Kidney epithelial cell (primary cell): ENCODE measurements around the gene ANAPC5. TPM values are rescaled to one million over a fixed set of nuclear protein-coding genes. Genes with fewer than 3 reads are reported as not detected.
A peak's percentile ranks its signal among the peaks of the same experiment; 100 is the strongest.

Source experiments
- DNase-seq: peaks from one replicate; pipeline ENCODE4 v3.0.0-alpha.2; 2010; ENCODE audit warnings: low read depth
- H3K27me3 ChIP-seq: 2 replicates; pipeline ENCODE4 v1.6.0; 2011; ENCODE audit warnings: low read length; ENCODE audit not compliant: control insufficient read depth, insufficient read depth
- H3K36me3 ChIP-seq: 2 replicates; pipeline ENCODE4 v1.5.1; 2011; ENCODE audit warnings: low read length; ENCODE audit not compliant: control insufficient read depth, insufficient read depth
- H3K4me3 ChIP-seq: 2 replicates; pipeline ENCODE4 v1.5.1; 2011; ENCODE audit warnings: low read depth, mild to moderate bottlenecking, control low read depth, low read length
- total RNA-seq: library from RNA; depleted of rRNA; stranded (reverse); fragments of >200 nt; gene quantifications from 2 replicates; pipeline ENCODE4 v1.2.3, GENCODE V29; 2015
- TF ChIP-seq, protein P1 (sequence below): IDR thresholded peaks from 2 replicates; pipeline ENCODE4 v1.5.1; 2011; ENCODE audit warnings: mild to moderate bottlenecking, moderate library complexity, low read length, control low read depth, inconsistent platforms; ENCODE audit not compliant: insufficient read depth, poor library complexity, severe bottlenecking

ANAPC5 gene
- 86.2 and 90.8 TPM in 2 replicates for total RNA-seq

GRCh38 chr12:121351820-121352681 is at the start of gene ANAPC5:
TSS of gene ANAPC5 (minus strand) at chr12:121352411. CDS start at chr12:121352340, 71 bp downstream.
- peak; percentile 97 for DNase-seq
- no peaks in the 10 kb centered on the region for H3K27me3 ChIP-seq
- H3K36me3 ChIP-seq, result no peaks in the 10 kb centered on the region
- peak within 1 kb of the TSS; percentile 72 for H3K4me3 ChIP-seq
- TF ChIP-seq, protein P1, sequence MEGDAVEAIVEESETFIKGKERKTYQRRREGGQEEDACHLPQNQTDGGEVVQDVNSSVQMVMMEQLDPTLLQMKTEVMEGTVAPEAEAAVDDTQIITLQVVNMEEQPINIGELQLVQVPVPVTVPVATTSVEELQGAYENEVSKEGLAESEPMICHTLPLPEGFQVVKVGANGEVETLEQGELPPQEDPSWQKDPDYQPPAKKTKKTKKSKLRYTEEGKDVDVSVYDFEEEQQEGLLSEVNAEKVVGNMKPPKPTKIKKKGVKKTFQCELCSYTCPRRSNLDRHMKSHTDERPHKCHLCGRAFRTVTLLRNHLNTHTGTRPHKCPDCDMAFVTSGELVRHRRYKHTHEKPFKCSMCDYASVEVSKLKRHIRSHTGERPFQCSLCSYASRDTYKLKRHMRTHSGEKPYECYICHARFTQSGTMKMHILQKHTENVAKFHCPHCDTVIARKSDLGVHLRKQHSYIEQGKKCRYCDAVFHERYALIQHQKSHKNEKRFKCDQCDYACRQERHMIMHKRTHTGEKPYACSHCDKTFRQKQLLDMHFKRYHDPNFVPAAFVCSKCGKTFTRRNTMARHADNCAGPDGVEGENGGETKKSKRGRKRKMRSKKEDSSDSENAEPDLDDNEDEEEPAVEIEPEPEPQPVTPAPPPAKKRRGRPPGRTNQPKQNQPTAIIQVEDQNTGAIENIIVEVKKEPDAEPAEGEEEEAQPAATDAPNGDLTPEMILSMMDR, result no peak

DNA sequence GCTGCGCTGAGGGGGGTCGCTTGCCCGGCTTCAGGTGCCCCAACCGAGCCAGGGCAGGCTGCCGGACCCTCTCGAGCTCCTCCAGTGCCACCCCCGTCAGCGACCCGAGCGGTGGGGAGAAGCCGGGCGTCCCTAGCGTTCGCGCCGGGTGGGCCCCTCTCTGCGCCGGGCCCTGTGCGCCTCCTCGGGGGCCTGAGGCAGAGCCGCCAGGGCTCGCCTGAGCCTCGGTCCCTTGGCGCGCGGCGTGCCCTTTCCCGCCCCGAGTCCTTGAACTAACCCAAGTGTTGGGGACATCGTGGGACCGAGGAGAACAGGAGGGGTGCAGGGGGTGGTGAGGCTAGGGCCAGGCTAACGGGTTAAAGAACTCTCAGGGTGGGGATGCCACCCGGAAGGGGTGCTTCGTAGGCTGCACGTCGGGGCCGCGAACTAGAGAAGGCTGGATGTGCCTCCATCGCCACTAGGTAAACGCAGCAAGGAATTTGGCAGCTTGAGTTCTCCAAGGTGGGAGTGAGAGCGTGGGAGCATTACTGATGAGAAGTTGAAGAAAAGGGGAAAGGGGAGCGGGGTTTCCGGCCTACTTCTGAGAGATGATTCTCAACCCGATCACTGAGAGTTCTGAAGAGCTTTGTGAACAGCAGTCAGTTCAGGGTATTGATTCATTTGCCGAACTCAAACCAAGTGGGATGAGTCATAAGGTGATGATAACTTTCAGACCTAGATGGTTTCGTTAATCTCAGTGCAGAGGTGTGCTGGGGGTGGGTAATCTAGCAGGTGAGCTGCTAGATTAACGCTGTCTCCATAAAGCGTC is 48.3 kb upstream of the ANAPC5 start:
- Histone ChIP-seq H3K4me3 (peak overlapping the region; percentile 79), H3K36me3 (no peaks in the 10 kb centered on the region), H3K27me3 (no peaks in the 10 kb centered on the region)
- TF ChIP-seq, protein P1, result no peak
- DNase-seq, result no peak

- TF ChIP-seq, protein P1, result no peak
- H3K36me3 ChIP-seq, result no peaks in the 10 kb centered on the region
- DNase-seq, result peak; percentile 87
- H3K4me3 ChIP-seq, result peak within 1 kb of the TSS; percentile 79
- H3K27me3 ChIP-seq, result no peaks in the 10 kb centered on the region
These were observed 47.5 kb upstream of the ANAPC5 start, which contains the start of gene RNF34 for GRCh38 chr12:121399391-121400331. TSS of gene RNF34 (plus strand) at chr12:121400118. CDS start at chr12:121400213, 95 bp downstream.

DNA sequence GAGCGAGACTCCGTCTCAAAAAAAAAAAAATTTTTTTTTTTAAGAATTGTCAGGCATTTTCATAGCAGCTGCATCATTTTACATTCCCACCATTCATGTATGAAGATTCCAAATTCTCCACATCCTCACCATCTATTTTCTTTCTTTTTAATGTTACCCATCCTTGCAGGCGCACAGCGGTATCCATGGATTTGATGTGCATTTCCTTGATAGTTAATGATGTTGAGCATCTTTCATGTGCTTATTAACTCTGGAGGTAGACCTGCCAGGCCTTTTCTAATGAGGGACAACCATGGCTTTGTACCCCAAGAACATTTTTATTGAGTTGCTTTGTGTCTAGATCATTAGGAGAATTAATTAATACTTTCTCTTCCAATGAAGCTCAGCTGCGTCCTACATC is 46.1 kb upstream of the ANAPC5 start:
- no peak for DNase-seq
- TF ChIP-seq, protein P1, result no peak

GRCh38 chr12:121397521-121397920 is 45.3 kb upstream of the ANAPC5 start:
- TF ChIP-seq, protein P1, result no peak
- Histone ChIP-seq H3K36me3 (no peaks in the 10 kb centered on the region), H3K4me3 (no peak overlapping the region), H3K27me3 (no peaks in the 10 kb centered on the region)
- no peak for DNase-seq

More for the DNA sequence above, 46.1 kb upstream of the ANAPC5 start:
- Histone ChIP-seq H3K27me3 (no peaks in the 10 kb centered on the region), H3K4me3 (no peak overlapping the region), H3K36me3 (no peaks in the 10 kb centered on the region)
